Fibroblast of gingiva (primary cell): ENCODE data around the gene CCM2.

ENCODE experiments used
- DNase-seq: peaks from one replicate; pipeline ENCODE4 v3.0.0-alpha.2; 2011; ENCODE audit warnings: low read depth

CCM2 gene

GRCh38 chr7:45000093-45001032 is at the start of gene CCM2:
Gene CCM2, plus strand, starts transcription at chr7:45000201. Its CDS starts 133 bp downstream, at chr7:45000334.
- DNase-seq = peak; percentile 27

DNA sequence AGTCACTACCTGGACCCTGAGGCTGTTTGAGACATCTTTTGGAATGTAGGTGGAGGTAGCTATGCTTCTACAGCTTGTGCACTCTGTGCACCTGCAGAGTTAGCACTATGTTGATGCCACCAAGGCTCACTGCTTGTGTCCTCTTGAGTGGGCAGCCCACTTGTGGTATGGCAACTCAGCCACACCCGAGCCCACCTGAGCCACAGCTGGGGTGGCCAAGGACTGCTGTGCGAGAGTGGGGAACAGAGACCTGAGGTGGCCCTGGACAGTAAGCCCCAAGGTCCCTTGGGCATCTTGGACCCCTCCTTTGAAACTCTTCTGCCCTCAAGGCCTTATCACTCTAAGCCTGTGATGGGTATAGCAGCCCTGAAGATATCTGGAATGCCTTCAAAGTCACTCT is 46.8 kb upstream of the CCM2 start:
- DNase-seq = no peak

GRCh38 chr7:44955733-44956132 is 44.3 kb upstream of the CCM2 start:
- DNase-seq = no peak

DNA sequence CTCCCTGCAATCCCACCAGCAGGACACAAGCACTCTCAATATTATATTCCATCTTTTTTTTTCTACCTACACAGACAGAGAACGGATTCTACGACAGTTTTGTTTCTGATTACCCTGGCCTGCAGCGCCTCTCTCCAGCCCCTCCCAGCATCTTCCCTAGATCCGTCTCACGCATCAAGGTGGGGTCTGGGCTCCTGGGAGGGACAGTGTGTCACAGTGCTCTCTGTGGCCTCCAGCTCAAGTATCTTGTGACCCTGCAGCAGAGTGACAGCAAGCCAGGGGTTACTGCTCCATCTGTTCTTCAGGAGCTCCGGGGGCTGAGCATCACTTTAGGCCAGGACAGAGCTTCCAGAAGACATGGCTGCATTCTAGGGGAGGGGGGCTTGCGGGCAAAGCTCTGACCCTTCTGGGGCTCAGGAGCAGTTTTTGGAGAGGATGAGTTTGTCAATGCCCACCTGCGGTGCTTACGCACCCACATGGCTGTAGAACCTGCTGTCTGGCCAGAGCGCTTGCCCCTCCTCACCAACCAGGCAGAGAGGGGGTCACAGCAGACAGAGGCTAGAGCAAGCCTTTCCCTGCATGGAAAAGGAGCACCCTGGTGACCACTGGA is 43.7 kb upstream of the CCM2 start:
- no peak for DNase-seq

DNA sequence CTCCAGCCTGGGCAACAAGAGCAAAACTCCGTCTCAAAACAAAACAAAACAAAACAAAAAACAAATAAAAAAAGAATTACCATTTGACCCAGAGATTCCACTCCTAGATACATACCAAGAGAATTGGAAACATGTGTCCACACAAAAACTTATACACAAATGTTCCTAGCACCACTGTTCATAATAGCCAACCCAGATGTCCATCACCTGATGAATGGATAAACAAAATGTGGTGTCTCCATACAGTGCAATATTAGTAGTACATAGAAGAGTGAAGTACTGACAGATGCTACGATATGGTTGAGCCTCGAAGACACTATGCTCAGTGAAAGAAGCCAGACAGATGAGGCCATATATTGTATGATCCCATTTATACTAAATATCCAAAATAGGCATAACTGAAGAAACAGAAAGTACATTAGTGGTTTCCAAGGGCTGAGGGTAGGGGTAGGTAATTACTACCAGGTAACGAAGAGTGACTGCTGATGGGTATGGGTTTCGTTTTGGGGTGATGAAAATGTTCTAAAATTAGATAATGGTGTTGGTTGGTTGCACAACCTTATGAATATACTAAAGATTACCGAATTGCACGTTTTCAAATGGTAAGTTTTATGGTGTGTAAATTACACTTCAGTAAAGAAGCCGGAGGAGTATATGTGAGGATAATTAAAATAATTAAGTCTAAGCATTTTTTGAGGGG is 41.2 kb upstream of the CCM2 start:
- peak; percentile 69 for DNase-seq

DNA sequence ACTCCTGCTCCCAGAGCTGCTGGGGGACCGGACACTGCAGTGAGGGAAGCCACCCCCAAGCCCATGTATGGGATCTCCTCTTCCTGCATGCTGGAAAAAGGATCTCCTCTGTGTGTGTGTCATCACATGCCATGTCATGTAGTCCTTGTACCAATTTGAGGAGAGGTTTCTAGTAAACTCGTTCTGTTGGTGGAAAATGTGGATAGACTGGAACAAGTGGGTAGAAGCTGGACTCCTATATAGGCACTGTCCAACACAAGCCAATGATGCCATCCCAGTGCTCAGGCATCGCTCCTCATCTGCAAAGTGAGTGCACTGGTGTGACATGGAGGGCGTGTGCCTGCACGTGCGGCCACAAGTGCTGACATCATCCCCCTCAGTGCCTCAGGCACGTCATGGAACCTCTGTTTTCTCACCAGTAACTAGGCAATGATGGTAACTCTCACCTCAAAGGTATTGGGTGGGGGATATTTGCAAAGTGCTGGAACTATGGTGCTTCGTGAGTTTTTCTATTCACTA is 40.5 kb upstream of the CCM2 start:
- DNase-seq = no peak

GRCh38 chr7:44960011-44960580 is 39.9 kb upstream of the CCM2 start:
- no peak for DNase-seq

DNA sequence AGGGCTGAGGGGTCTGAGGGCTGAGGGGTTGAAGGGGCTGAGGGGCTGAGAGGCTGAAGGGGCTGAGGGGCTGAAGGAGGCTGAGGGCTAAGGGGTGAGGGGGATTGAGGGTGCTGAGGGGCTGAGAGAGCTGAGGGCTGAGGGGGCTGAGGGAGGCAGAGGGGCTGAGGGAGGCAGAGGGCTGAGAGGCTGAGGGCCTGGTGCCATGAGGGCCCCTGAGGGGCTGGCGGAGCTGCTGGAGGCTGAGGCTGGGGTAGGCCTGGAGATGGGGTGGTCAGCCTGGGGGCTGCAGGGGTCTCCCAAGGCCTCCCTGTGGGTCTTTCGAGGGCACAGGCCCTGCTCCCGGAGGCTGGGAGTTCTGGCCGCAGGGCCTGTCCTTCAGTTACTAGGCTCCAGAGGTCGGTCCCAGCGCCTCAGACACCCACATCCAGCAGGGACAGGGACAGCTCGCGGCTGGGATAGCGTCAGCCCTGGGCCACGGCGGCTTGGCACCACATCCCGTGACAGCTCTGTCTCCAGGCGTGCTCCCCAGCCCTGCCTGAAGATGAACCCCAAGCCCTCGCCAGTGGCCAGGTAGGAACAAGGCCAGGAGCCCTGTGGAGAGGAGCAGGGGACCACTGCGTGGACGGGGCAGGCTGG is 38.0 kb upstream of the CCM2 start:
- no peak for DNase-seq

DNA sequence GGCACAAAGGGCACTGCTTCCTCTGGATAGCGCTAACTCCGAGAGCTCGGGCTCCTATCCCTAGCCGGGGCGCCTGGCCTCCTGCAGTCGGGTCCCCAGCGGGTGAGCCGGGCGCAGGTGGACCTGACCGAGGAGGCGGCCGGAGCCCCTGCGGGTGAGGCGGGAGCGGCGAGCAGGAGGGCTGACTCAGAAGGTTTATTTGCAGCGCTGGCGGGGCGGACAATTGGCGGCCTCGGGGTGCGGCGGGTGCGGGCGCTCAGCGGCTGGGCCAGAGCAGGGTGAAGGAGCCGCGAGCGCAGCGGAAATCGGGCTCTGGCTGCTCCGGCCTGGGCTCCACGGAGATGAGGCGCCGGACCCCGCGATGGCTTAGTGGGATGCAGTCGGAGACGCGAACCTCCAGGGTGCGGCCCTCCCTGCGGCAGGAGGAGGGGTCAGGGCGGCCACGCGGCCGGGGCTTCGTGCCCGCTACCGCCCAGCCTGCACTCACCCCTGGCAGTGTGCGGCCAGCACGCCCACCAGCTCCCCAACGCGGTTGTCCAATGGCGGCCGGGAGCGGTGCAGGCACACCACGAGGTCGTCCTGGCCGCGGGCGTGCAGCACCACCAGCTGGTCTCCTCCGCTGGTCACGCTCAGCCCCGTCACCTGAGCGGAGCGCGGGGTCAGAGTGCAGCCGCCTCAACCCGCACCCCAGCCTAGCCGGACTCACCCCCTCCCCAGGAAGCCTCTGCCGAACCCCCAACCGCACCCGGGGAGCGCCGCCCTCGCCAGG is 37.3 kb upstream of the CCM2 start:
- DNase-seq = no peak

DNA sequence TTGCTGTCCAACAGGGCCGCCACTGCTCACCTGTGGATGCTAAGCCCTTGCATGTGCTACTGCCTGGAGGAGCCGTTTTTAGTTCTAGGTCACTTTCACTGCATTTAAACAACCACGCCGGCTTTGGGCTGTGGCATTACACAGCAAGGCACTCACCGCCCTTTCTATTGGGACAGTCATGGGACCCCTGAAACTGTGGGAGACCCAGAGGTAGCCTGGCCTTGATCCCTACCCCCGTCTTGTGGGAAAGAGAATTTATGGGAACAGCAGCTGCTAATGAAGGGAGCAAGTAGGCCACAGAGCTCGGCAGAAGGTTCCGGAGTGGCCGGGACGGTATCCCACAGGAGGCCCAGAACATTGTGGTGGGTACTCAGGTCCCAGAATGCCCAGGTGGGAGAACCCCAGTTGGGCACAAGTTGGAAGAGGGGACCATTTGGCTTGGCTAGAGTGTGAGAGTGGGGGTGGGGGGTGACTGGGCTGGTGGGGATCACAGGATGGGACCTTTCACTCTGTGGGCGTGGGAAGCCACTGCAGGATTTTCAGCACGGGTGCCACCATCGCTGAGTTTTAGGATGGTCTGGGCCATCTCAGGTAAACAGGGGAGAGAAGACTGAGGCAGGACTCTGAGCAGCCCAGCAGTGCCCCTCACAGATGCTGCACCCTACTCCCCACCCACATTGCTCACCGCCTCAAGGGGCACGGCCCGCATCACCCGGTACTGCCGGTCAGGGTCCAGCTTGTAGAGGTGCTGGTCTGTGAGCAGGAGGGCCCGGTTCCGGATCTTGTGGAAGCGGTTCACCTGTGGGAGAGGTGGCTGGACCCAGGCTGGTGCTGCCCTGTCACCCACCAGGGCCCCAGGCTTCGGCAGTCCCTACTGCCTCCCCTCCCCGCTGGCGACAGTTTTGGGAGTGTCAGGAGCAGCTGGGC is 36.4 kb upstream of the CCM2 start:
- no peak for DNase-seq

GRCh38 chr7:44964384-44964830 is 35.6 kb upstream of the CCM2 start:
- no peak for DNase-seq

DNA sequence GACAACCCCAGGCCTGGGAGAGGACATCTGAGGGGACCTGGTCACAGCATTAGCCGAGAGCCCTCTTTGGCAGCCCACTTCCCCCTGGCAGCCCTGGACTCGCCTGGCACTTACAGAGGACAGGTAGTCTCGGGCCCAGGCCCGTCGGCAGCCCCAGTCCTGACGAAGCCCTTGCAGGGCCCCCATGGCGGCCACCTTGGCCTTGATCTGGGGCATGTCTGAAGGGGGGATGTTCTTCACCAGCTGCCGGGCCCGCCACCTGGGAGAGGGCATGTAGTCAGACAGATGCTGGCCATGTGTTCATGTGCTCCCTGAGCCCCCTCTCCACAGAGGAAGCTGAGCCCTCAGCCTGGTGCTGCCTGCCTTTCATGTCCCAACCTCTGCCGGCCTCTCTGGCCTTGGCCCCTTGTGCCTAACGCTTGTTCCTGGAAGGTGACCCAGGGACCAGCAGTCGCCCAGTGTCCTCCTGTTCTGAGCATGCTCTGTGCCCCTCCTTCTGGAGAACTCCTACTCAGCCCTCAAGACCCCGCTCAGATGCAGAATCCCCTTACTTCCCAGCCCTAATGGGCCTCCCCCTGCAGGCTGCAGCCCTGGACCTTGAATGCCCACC is 35.1 kb upstream of the CCM2 start:
- DNase-seq = no peak

DNA sequence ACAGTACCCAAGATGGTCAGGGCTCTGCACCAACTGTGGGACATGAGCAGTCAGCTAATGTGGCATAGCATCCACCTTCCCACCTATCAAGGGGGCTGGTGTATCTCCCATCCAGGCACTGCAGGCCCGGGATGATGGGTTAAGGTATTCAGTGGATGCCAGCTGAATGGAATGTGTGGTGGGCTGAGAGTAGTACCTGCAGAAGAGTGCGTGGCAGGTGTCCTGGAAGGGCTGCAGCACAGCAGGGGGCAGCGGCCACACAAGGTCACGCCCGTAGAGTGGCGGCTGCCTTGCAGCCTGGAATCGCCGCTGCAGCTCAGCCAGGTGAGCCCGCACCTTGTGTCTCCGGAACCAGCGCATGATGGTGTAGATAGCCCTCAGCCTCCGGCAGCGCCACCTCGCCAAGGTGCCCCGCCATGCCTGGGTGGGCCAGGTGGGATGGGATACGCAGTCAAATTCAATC is 34.5 kb upstream of the CCM2 start:
- no peak for DNase-seq

DNA sequence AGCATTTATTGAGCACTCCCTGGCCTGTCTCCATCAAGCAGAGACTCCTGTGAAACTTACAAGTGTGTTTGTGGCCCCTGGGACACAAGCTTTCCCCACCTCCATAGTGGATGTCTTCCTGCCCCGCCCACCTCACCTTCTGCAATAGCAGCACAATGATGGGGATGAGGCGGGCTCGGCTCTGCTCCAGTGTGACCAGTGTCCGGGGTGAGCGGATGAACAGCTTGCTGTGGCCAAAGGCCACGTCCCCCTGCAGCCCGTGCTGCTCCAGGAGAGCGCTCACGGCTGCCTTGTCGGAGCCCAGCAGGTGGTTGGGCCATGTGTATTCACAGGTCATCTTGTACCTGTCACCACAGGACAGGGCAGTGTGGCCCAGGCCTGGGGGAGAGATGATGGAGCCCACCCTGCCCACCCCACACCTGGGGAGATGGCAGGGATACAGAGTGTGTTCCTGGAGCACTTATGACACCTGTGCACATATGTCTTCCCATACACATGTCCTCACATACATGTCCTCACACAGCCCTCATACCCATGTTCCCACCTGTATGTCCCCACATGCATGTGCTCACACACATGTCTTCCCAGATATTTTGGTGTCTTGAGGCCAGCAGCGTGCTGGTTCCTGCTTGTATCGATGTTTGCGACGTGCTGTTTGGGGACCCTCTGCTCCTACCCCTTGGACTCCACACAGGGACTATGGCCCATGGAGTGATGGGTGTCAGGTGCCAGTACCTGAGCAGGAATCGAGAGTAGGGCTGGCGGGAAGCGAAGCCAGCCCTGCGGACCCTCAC is 33.9 kb upstream of the CCM2 start:
- no peak for DNase-seq

DNA sequence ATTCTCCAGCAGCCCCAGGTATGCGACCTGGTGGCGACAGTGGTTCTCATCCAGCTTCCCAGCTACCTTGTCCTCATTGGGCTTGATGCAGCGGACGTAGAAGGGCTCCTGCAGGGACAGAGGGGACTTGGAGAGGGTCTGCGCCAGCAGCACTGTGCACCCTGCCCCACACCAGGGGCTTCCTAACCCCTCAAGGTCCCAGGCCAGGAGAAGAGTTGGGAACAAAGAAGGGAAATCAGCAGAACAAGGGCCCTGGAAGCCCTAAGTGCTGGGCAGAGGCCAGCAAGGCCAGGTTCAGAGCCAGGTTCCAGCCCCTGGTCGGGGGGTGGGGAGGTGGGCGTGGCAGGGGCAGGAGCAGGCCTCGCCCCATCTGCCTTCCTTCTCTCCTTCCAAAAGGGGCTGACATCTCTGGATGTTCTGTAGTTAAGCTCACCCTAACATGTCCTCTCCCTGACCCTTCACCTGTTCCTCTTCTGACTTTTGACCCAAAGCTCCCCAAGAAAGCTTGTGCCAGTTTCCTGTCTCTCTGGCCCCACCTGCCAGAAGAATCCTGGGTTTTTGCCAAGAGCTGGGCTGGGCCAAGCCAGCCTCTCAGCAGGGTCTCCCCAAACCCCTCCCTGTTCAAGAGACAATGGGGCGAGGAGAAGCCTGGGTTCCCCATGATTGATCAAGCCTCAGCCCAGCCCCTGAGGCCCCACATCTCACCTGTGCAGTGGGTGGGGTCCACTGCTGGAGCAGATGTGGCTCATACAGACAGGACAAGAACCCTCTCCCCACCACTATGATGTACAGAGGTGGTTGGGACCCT is 33.1 kb upstream of the CCM2 start:
- no peak for DNase-seq

- no peak for DNase-seq
These were observed 32.2 kb upstream of the CCM2 start for GRCh38 chr7:44967571-44968446.
